Measurements from ENCODE around the gene PPP1R1C. TPM values are rescaled to one million over a fixed set of nuclear protein-coding genes. Genes with fewer than 3 reads are reported as not detected.

PPP1R1C gene
- total and polyA plus RNA-seq, 7 donors = 0.83 to 3.5 (median 3.0) TPM; not detected in 4

GRCh38 chr2:182004945-182005520 lies 19.4 kb downstream of the PPP1R1C start:
- no peak for TF ChIP-seq EP300 (IDR thresholded peaks at IDR 0.05)
- Histone ChIP-seq H3K4me1 (no peaks in the 10 kb centered on the region), H3K27ac (no peak overlapping the region), H3K27me3 (no peaks in the 10 kb centered on the region), H3K36me3 (no peaks in the 10 kb centered on the region), H3K4me3 (no peak overlapping the region), H3K9me3 (no peaks in the 10 kb centered on the region)
- intact Hi-C loops (cut with DNase I) = no loop called here
- WGBS, 2 donors = 77 to 88% methylated on average over 2 of the region's 2 CpGs
- no peak for DNase-seq

GRCh38 chr2:182006595-182007341 lies 21.1 kb downstream of the PPP1R1C start:
- no peak for TF ChIP-seq POLR2A (IDR thresholded peaks at IDR 0.05)
- no peak for TF ChIP-seq POLR2AphosphoS5 (IDR thresholded peaks at IDR 0.05)
- no peak for TF ChIP-seq CTCF (IDR thresholded peaks at IDR 0.05)
- TF ChIP-seq EP300 (IDR thresholded peaks at IDR 0.05) = no peak
- Histone ChIP-seq H3K4me3 (no peak overlapping the region), H3K36me3 (no peaks in the 10 kb centered on the region), H3K27me3 (no peaks in the 10 kb centered on the region), H3K9me3 (no peaks in the 10 kb centered on the region), H3K4me1 (no peaks in the 10 kb centered on the region), H3K27ac (no peak overlapping the region)
- no peak for DNase-seq
- intact Hi-C loops (cut with DNase I) = no loop called here
- WGBS, 2 donors = 90 to 91% methylated on average over 4 of the region's 4 CpGs

GRCh38 chr2:182014284-182014683 lies 28.6 kb downstream of the PPP1R1C start:
- TF ChIP-seq CTCF (IDR thresholded peaks at IDR 0.05) (no peak), POLR2A (IDR thresholded peaks at IDR 0.05) (no peak), POLR2AphosphoS5 (IDR thresholded peaks at IDR 0.05) (no peak), EP300 (IDR thresholded peaks at IDR 0.05) (no peak)
- no peaks in the 10 kb centered on the region for H3K36me3 ChIP-seq
- WGBS, 2 donors = 92 to 94% methylated on average over 5 of the region's 5 CpGs
- no peak overlapping the region for H3K27ac ChIP-seq
- no peaks in the 10 kb centered on the region for H3K27me3 ChIP-seq
- intact Hi-C loops (cut with DNase I) = no loop called here
- H3K9me3 ChIP-seq = peaks cover 0 to 8% (median 0%) of the 10 kb centered on the region in 4 donors
- H3K4me1 ChIP-seq = no peaks in the 10 kb centered on the region
- H3K4me3 ChIP-seq = no peak overlapping the region
- no peak for DNase-seq

GRCh38 chr2:182015334-182016109 lies 29.9 kb downstream of the PPP1R1C start:
- intact Hi-C loops (cut with DNase I) = no loop called here
- Histone ChIP-seq H3K4me1 (no peaks in the 10 kb centered on the region), H3K36me3 (no peaks in the 10 kb centered on the region), H3K9me3 (peaks cover 0 to 8% (median 0%) of the 10 kb centered on the region in 4 donors), H3K27me3 (no peaks in the 10 kb centered on the region), H3K27ac (no peak overlapping the region), H3K4me3 (no peak overlapping the region)
- 93 to 94% methylated on average over 5 of the region's 5 CpGs for WGBS, 2 donors
- TF ChIP-seq POLR2A (IDR thresholded peaks at IDR 0.05) = no peak
- no peak for TF ChIP-seq POLR2AphosphoS5 (IDR thresholded peaks at IDR 0.05)
- no peak for TF ChIP-seq EP300 (IDR thresholded peaks at IDR 0.05)
- no peak for TF ChIP-seq CTCF (IDR thresholded peaks at IDR 0.05)
- no peak for DNase-seq

GRCh38 chr2:182018218-182018617 lies 32.6 kb downstream of the PPP1R1C start:
- Histone ChIP-seq H3K27me3 (no peaks in the 10 kb centered on the region), H3K9me3 (peaks cover 0 to 6% (median 0%) of the 10 kb centered on the region in 4 donors), H3K4me3 (no peak overlapping the region), H3K27ac (no peak overlapping the region), H3K36me3 (no peaks in the 10 kb centered on the region), H3K4me1 (no peaks in the 10 kb centered on the region)
- TF ChIP-seq POLR2AphosphoS5 (IDR thresholded peaks at IDR 0.05) (no peak), POLR2A (IDR thresholded peaks at IDR 0.05) (no peak), CTCF (IDR thresholded peaks at IDR 0.05) (no peak), EP300 (IDR thresholded peaks at IDR 0.05) (no peak)
- WGBS, 2 donors = 83 to 84% methylated on average over 1 of the region's 1 CpG
- intact Hi-C loops (cut with DNase I) = no loop called here
- no peak for DNase-seq
